Measurements from ENCODE around the gene DPYSL4.

DNA sequence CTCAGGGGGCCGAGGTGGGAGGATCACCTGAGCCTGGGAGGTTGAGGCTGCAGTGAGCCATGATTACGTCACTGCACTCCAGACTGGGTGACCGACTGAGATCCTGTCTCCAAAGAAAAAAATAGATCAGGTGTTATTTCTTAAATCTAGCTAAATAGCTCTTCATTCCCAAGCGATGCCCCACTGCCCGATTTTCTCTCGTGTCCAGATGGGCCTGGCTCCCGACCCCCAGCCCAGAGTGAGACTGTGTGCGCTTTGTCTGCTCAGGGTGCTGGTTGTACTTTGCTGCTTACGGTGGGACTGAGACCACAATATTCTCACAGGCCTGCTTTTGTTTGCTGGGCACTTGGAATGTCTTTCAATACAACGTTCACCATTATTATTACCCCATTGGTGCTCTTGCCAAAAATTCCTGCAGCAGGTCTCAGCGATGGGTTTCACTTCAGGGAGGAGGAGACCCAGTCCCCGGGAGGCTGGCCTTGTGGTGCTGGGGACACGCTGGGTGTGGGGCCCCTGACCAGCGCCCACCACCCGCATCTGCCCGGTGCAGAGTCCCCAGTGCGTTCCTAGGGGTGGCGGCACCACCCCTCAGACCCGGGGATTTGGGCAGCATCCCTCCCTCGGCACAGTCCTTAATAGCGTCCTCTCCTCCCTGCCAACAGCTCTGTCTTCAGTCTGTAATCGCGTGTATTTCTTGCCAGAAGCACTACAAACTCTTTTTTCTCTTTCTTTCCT is 20.4 kb upstream of the DPYSL4 start:
- TF ChIP-seq EZH2 (IDR thresholded peaks at IDR 0.05; ENCODE audit: insufficient read depth, poor library complexity, severe bottlenecking) (no peak), EZH2phosphoT487 (IDR thresholded peaks at IDR 0.05; ENCODE audit: insufficient read depth, low read depth) (no peak)

All from GM23248 (cell line).